Umbilical cord (tissue), 2 donors: ENCODE measurements around the gene PLEKHA5. TPM values are rescaled to one million over a fixed set of nuclear protein-coding genes. Genes with fewer than 3 reads are reported as not detected.
"Not testable (repeated sequence)": the region's sequence is repeated elsewhere in the genome, so short reads cannot be mapped to it uniquely, and the experiment has no call there.

Source experiments
- DNase-seq: peaks from one replicate; pipeline ENCODE4 v3.0.0-alpha.2; 2015; ENCODE audit warnings: low spot score
- total RNA-seq: library from RNA; depleted of rRNA; stranded (reverse); fragments of >200 nt; gene quantifications from one replicate; pipeline ENCODE4 v1.2.3, GENCODE V29; 2014; ENCODE audit warnings: low replicate concordance; ENCODE audit not compliant: insufficient read depth

PLEKHA5 gene
- total RNA-seq, 1 donor from 2014 or later = 48.2 TPM

DNA sequence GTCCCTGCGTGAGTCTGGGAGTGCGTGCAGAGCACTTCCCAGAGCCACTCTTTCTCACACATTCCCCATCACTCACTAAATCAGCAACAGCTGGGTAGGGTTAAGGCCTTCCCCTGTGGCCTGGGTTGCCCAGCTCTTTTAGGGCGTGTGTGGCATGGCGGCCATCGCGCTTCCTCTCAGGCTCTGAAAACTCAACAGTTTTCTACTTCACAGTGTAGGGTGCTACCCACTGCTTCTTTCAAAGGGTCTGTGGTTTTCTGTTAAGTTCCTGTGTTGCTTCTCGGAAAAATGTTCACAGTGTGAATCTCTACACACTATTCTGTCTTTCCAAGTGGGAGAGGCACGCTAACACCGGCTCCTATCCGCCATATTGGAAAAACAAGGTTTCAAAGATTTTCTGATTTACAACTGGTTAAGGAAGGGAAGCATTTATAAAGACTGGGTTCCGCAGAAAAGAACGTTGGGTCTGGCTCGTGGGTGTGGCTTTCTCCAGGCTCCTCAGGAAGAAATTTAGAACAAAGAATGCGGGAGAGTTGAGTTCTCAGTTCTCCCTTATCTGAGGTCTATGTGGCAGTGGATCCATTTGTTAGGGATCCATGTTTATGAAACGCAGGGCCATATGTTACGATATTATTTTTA, 274.8 kb downstream of the PLEKHA5 start:
- DNase-seq = no peak

DNA sequence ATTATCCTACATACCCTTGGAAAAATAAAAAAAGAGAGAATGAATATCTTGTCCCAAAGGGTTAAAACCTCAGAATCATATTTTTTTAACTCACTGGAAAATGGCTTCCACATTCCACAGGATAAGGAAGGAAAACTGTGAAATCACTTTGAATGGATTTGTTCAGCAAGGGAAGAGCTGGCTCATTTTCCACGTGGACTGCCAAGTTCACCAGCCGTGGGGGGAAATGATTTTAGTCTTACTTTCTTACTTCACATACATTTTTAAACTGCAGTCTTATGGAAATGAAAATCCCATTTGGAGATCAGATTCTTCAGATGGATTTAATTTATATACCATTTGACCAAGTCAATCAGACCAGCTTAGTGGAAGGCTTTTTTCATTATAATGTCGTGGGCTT, 279.8 kb downstream of the PLEKHA5 start:
- DNase-seq = peak; percentile 73

DNA sequence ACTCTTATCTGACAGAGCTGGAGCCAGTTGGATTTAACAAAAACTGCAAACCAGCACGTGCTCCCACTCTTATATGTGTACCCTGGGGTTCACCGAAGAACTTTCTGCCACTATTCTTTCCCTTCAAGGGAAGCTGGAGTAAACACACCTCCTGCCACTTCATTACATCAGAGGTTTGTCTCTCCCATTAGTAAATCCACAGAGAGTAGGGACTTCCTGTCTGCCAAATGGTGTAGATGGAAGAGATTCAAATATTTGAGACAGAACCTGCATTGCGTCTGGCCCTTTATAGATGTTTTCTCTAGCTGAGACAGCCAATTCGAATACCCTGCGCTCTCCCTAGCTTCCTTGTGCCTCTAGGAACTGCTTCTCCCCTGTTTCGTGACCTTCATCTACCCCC, 280.7 kb downstream of the PLEKHA5 start:
- peak; percentile 38 for DNase-seq

DNA sequence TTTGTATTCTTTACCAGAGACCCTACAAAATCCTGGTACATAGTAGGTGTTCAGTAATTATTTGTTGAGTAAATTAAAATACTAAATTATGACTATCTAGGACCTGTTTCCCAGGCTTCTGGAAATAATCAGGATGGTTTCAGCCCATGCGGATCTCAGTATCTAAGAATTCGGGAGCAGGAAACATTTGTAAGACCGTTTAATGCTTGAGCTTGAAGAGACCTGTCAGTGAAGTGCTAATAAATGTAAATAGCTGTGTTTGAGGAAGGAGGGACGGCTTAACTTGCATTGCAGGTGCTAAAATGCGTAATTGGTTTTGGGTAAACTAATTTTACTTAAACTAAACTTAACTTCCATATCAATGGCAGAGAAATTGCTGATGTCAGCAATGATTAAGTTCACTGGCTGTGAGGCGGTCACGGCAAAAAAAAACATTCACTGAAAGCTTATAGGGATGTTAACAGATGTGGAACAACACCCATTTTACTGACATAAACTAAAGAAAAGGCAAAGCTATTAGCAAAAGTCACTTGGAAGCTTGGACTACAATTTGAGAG, 281.2 kb downstream of the PLEKHA5 start:
- DNase-seq = no peak

DNA sequence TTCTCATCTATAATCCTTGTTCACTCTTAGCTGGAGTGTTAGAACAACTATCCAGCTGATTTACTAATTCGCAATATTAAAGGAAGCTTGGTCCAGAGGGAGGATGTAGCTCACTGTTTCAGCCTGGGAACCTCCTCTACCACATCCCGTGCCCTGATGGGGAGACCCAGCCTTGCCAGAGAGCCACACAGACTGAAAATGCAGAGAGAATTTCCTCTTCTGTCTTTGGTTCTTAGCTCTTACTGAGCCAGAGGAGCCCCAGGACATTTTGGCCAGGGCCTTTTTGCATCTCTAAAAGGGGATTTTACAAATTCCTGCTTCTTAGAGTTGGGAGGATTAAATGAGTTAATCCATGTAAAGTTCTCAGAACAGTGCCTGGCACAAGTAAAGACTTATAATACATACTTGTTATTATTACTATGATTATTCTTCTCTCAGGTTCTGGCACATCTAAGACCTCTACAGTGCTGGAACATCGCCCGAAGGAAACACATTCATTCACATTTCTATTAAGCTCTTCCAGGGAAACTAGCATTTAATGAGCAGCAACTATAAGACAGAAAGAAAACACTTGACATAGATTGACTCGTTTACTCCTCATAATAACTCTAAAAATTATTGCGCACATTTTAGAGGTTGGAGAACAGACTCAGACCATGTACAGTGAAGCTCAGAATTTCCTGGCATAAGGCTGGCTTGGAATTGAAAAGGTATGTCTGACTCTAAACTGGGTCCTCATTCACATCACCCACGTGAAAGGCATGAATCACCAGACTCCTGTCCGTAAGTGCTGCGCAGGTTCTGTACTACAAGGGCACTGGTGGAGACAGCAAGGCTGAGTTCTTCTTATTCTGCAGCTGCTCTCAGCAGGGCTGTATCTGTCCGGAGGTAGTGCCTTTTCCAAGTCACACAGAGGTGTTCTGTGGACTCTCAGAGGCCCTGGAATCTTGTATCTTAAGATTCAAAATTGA, 282.0 kb downstream of the PLEKHA5 start:
- DNase-seq = no peak

DNA sequence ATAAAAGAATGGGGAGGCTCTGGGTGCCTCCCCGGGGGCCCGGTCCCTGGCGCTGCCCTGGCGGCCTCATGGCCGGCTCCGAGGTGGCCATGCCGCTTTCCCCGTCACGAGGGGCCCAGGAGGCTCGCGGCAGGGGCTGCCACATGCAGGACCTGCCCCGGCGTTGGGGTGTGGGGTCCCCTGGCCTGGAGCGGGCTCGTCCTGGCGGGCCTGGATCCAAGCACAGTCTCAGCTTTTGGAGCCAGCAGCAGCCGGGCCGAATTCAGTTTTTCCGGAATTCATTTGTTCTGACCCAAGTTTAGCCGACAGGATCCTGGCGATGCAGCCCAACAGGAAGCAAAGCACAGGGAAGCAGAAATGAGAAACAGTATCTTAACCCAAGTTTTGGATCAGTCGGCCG, 283.3 kb downstream of the PLEKHA5 start:
- no peak for DNase-seq

DNA sequence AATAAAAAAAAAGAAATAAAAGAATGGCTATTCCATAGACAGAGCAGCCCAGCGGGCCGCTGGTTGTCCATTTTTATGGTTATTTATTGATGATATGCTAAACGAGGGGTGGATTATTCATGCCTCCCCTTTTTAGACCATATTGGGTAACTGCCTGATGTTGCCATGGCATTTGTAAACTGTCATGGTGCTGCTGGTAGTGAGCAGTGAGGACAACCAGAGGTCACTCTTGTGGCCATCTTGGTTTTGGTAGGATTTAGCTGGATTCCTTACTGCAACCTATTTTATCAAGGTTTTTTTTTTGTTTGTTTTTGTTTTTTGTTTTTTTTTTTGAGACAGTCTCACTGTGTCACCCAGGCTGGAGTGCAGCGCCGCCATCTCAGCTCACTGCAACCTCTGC, 284.0 kb downstream of the PLEKHA5 start:
- not testable (repeated sequence) for DNase-seq

DNA sequence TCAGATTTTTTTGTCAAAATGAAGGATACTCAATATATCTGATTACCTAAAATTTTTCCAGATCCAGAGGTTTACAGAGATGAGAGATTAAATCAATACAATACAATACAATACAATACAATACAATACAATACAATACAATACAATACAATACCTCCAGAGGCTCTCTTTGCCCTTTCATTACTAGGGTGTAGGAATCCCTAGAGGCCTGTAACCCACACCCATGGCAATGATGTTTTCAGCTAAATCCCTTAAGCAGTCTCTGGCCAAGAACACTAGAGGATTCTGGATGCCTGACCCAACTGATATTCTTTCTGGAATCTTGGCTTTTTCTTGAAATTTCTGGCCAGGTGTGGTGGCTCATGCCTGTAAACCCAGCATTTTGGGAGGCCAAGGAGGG, 286.0 kb downstream of the PLEKHA5 start:
- no peak for DNase-seq

DNA sequence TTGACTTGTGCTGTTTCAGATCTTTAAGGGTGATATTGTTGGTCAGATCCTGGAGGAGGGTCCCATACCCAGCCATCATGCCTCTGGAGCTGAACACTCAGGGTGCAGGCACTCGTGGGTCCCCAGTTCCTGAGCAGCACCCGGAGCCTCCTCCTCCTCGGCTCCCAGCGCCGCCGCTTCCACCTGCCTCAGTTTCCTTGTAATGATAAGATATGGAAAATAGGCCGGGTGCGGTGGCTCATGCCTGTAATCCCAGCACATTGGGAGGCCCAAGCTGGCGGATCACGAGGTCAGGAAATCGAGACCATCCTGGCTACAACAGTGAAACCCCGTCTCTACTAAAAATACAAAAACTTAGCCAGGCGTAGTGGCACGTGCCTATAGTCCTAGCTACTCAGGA, 289.6 kb downstream of the PLEKHA5 start:
- DNase-seq = no peak

DNA sequence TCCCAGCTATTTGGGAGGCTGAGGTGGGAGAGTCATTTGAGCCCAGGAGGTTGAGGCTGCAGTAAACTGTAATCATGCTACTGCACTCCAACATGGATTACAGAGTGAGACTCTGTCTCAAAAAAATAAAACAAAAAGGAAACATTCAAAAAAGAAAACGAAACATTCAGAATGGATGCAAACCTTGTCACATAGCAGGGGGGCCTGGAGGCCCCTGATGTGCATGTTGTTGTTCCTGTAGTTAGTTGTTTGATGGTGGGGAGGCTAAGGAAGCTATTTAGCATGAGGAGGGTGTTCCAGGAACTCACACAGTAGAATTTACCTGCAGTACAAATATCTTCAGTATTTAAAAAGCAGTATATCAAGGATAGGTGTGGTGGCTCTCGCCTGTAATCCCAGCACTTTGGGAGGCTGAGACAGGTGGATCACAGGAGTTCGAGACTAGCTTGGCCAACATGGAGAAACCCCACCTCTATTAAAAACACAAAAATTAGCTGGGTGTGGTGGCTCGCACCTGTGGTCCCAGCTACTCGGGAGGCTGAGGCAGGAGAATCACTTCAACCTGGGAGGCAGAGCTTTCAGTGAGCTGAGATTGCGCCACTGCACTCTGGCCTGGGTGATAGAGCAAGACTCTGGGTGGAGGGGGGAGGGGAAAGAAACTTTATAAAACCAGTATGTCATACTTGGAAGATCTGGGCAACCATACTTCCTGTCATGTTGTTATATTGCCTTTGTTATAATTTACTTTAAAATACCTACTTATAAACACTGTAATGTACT, 292.2 kb downstream of the PLEKHA5 start:
- no peak for DNase-seq

DNA sequence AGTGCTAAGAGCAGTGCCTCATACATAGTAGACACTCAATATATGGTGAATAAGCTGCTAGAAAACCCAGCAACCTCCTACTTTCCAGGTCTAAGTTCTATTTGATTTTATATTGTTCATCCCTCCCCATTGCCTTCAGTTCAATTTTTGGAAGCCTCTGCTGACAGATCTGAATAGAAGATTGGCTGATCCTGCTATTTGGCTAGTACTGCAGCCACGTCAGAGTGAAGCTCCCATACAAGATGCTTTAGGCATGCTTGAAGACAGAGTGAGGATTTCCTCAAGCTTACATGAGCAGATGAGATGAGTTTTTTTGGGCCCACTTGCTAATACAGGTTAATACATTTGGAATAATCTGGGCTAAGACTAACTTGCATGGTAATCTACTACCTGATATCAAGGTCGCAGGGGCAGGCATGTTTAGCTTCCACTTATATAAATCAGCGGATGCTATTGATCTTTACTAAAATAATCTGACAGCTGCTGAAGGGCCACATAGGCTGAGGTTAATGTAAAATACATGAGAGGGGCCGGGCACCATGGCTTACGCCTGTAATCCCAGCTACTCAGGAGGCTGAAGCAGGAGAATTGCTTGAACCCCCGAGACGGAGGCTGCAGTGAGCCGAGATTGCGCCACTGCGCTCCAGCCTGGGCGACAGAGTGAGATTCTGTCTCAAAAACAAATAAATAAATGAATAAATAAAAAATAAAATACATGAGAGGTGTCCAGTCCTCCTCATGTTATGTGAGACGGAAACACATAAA, 293.8 kb downstream of the PLEKHA5 start:
- no peak for DNase-seq
